ENCODE data around the gene ANAPC10. TPM values are rescaled to one million over a fixed set of nuclear protein-coding genes. Genes with fewer than 3 reads are reported as not detected.

The ANAPC10 gene
- total RNA-seq, 1 donor: 19.1 TPM

Other genes starting within 250 kb of the ANAPC10 start
- 62.2 TPM for gene ABCE1, start 115 bp upstream of the ANAPC10 start, total RNA-seq
- gene OTUD4, start 82.4 kb upstream of the ANAPC10 start, total RNA-seq: 19.9 TPM

Data from hematopoietic multipotent progenitor cell (in vitro differentiated cells).